Activated CD8-positive, alpha-beta memory T cell treated with anti-CD3 and anti-CD28 coated beads for 48 hours (primary cell): ENCODE results near the gene CRTAC1.

Experiments
- DNase-seq, 3 experiments: peaks; one replicate each; pipeline ENCODE4 v3.0.0-alpha.2; 2020; ENCODE audit warnings: low read depth in 2 of 3, low spot score in 2 of 3

CRTAC1 gene

DNA sequence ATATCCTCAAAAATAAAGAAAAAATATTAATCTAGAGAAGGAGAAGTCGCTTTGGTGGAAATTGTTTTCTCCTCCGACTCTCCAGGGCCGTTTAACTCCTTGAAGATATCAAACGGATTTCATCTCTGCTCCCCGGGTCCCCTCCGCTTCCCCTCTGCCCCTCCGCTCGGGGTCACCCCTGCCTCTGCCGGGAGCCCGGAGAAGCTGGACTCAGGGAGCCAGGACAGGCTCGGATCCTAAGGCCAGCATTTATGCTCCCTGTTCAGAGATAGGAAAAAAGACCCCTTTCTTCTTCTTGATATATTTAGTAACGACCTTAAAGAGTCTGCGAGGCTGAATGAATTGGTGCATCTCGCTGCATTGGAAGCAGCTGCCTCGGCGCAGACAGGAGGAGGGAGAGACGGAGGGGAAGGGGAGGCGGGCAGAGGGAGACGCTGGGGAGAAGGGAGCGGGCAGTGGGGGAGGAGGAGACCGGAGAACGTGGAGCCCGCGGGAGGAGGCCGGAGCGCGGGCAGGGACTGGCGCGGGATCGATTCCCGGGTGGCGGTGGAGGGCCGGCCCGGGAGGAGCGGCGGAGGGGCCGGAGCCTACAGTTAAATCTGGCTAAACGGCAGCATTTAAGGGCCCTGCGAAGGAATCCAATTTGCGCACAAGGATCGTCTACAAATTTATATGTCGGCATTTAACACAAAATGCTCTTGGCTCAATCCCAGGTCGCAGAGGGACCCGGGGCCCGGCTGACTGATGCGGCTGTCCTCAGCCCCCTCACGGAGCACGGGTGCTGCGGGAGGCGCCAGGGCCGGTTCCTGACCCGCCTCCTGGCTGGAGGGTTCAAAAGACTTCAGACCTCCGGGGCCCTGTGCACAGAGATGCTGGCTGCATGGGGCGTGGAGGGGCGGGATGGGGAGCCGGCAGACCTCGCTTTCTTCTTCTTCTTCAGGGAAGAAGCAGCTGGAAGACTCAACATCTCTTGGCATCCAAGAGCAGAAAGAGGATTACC, 55.6 kb downstream of the CRTAC1 start:
- no peak for DNase-seq

DNA sequence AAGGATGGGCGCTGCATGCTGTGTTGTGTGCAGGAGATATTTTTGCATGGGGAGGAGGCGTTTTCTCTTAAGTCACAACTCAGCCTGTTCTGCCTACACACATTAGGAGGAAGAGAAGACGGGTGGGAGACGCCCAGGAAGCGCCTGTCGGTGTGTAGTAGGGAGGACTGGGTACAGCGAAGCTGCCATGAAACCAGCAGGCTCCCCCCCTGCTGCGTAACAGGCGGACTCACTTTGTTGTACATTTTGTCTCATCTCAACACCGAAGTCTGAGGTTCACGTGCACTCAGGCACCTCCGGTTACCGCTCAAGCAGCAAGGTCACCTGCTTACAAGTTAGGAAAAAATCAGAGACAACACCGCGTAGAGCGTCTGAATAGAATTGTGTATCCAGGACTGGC, 56.3 kb downstream of the CRTAC1 start:
- DNase-seq = no peak

DNA sequence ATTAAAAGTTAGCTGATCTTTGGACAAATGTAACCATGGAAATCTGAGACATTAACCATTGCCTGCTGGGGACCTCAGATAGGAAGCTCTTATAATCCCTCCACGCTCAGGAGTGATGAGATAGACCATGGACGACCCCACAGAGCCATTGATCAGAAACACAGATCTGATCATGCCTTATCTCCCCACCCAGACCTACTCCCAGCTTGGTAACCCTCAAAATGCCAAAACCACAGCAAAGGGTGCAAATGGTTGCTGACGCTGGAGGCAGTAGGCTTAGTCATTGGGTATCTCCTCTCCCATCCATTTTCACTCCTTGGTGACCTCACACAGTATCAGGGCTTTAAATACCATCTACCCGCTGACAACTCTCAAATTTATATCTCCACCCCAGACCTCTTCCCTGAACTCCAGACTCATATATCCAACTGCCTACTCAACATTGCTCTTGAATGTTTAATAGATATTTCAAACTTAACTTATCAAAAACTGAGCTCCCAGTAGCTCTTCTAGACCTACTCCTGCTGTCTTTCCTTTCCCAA, 60.8 kb downstream of the CRTAC1 start:
- no peak for DNase-seq

DNA sequence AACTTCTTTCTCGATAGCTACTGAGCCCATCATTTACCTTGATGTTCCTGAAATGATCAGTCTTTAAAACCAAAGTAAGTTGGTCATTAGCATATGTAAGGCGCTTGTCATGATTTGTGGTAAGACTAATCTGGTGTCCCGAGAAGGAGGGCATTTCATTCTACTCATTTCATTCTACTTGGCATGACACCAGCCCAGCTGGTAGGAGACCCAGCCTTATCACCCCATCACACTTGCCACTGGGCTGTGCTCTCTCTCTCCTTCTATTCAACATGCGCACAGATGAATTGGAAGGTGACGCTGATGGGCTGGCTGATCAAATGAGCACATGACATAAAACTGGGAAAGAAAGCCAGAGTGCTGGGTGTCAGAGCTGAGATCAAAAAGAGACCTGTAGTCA, 65.7 kb downstream of the CRTAC1 start:
- DNase-seq = no peak

DNA sequence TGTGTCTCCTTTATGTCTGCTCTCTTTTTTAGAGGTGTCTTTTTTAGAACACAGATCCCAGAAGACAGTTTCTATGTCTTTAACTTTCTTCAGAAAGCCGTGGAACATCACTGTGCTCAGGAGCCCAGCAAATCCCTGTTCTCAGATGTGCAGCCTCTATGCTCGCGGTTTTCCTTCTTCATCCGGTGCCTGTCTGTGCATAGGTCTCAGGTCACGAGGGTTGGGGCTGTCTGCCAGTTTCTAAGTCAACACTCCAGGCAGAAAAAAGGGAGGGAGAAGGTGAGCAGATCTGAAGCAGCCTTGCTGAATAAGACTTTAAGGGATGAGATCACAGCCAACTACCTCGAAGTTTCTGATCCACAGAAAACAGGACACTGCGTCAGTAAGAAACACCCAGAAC, 68.5 kb downstream of the CRTAC1 start:
- no peak for DNase-seq

DNA sequence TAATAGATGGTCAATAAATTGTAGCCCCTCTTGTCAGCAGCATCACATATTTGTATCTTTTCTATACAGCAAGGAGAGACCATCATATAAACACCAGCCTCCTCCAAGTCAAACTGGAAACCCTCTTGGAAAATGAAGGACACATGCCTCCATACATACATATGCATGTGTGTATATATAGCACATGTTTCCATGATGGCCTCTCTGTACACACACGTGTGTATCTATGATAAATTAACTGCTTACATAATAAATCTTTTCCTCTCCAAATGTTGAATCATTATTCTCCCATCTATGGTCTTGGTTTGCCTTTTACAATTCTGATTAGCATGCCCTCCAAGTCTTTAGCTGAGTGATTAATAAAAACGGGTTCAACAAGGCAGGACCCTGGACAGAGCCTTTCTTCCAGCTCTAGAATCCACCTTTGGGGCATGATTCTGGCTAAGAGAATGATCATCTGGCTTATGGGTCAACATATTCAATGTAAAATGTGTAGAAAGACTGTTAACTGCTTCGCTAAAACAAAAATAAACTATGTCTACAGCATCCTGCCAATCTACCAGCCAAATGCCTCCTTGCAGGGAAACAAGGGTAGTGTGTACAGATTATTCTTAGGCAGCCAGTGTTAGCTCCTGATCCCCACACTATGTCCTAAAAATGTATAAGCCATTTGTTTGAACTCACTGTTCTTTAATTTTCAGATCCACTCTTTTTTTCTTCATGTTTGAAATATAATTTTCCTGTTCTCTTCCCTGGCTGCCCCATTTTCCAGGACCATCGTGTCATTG, 70.0 kb downstream of the CRTAC1 start:
- no peak for DNase-seq

DNA sequence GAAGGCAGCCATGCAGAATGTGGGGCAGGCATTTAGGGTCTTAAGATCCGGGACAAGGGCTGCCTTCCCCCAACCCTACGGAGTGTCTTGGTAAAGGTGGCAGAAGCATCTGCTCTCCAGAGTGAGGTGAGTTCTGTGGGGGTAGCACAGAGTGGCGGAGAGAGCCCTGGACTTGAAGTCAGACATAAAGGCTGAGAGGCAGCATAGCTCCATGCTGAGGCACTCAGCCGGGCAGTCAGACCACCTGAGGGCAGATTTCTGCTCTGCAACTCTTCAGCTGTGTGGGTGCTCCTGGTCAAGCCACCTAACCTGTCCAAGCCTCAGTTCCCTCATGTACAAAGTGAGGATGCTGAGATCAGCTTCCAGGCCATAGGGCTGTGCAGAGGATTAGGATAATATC, 81.0 kb downstream of the CRTAC1 start:
- no peak for DNase-seq

DNA sequence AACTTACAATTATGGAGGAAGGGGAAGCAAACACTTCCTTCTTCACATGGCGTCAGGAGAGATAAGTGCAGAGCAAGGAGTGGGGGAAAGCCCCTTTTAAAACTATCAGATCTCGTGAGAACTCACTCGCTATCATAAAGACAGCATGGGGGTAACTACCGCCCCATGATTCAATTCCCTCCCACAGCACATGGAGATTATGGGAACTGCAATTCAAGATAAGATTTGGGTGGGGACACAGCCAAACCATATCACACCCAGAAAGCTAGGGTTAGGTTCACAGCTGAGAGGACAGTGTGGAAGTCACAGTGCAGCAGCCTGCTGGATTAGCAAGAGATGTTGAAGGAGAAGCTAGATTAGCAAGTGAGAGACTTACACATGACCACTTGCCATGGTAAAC, 81.6 kb downstream of the CRTAC1 start:
- DNase-seq = no peak

DNA sequence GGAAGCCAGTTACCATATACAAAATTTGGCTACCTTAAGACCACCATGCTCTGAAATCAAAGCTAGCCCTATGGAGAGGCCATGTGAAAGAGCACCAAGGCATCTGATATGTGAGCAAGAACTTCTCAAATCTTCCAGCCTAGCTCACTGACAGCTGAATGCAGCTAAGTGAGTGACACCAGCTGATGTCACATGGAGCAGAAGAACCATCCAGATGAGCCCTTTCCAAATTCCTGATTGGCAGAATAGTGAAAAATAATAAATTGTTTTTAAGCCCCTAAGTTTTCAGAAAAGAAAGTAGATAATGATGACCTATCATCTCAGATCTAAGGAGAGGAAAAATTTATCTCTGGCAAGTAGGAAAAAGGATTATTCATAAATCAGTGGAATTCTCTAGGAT, 85.6 kb downstream of the CRTAC1 start:
- DNase-seq = no peak

DNA sequence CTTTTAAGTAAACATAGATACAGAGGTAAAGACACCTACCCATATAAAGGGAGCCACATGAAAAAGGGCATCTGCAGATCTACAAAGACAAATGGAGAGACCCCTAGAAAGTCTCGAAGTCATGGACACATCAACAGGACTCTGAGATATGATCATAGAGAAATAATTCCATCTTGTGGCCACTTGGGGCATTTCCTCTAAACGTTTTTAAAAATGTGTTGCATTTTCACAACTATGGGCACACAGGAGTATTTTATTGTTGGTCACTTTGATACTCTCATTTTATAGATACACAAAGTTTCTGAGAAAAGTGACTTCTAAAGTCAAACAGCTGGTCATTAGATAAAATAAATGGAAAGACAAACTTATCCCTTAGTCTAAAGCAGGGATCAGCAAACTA, 87.1 kb downstream of the CRTAC1 start:
- DNase-seq = no peak

DNA sequence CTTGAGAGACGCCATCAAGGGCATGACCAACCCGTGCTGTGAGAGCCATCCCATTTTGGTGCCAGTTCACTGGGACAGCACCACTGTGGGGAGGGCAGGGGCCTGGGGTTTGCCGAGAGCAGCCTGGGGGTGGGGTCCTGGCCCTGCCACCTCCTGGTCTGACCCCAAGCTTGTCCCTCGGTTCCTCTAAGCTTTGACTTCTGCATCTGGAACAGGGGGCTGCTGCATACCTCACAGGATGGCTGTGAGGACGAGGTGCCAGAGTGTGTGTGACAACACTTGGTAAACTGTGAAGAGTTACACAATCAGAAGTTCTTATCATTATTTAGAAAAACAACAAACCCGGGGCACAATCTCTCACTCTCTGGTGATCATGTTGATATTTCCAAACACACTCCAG, 89.9 kb downstream of the CRTAC1 start:
- DNase-seq = no peak

DNA sequence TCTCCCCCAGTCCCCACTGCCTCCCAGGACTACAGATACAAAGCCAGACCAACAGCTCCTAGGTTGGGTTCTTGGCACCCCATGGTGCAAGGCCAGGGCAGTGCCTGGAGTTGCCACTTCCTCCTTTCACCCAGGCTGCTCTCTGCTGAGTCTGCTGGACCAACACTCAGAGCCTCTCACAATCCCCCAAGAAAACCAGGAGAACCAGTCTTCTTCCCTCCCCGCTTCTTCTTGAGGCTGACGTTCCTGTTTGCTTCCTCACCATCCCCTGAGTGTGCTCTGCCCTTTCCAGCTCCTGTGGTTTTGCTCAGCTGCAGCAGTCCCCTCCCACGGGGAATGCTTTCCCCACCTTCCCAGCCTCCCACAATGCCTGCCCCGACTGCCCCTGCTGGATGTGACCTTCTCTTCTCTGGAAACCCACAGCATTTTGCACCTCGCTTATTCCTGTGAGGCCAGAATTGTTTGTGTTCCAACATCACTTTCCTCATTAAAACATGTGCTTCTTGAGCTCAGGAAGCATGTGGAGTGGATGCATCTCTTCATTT, 90.9 kb downstream of the CRTAC1 start:
- no peak for DNase-seq

DNA sequence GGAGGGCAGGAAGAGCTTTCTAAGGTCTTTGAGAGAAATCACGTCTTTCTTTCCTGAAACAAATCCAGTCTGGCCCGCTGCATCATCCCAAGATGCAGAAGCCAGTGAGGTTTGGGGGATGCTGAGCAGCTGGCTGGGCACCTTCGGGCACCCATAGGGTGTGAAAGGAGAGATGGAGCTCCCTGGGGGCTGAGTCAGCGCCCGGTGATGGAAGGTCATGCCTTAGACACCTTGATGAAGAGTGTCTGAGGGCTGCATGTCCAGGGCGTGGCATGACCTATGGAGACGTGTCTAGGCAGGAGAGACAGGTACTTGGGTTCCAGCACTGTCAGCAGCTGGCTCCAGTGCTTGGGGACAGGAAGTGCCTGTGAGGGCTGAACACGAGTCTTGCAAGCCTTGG, 92.5 kb downstream of the CRTAC1 start:
- DNase-seq = no peak

DNA sequence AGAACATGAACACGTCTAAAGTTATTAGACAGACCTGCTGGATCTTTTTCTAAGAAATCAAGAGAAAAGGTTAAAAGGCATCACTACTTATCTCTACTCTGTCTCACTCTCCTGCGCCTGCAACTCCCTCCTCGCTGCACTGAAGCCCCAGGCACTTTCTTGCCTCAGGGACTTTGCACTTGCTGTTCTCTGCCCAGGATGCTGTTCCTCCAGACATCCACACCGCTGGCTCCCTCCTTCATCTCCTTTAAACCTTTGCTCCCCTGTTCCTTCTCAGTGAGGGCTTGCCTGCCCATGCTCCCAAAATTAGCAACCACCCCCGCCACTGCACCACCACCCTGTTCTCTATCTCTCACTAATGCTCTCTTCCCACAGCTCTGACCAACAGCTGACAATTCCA, 93.4 kb downstream of the CRTAC1 start:
- no peak for DNase-seq

DNA sequence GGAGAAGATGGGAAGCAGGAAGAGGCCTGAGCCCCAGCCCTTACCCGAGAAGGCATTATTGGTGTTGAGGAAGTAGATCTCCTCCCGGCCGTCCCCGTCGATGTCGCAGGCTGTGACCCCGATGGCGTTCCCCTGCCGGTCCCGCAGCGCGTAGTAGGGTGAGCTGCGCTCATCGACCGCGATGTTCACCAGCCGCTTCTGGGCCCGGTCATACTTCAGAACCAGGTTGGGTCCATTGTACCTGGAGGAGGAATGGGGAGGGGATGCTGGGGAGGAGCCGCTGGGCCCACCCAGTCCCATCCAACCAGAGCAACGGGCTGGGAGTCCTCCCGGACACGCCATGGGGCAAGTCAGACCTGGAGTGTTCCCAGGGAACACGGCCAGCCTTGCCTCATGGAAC, 94.3 kb downstream of the CRTAC1 start:
- no peak for DNase-seq

DNA sequence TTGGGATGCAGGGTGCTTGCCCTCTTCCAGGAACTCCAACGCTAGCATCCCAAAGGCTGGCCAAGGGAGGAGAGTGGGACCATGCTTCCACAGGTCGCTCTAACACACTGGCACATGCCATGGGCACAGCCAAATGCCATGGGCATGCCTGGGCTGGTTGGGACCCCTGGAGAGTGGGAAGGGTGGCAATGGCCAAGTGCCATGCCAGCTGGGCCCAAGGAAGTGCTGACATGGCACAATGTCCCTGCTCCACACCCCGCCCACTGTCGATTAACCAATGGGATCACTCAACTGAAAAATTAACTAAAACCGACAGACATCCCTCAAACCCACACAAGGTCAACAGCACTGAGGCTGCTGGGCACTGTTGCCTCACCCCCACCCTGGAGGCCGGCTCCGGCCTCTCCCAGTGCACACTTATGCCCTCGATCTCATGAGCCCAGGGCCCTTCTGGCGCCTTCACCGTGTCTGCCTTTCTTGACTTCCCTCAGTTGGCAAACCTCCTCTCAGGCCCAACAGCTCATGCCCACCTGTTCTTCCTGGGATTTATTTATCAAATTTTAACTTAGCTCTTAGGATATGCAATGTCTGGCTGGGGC, 97.4 kb downstream of the CRTAC1 start:
- no peak for DNase-seq

DNA sequence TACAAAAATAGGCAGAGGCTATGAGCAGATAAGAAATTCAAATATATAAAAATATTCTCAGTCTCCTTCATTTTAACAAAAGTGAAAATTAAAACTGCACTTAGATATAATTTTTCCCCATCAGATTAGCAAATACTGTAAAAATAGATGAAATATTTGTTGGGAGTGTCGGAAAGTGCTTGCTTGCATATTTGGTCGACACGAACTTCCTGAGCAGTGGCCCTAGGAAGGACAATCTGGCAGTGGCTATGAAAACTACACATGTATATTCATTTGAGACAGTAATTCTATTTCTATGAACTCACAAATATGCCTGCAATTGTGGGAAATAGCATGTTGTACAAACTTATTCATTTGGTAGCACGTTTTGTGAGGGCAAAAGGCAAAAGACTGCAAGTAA, 99.4 kb downstream of the CRTAC1 start:
- DNase-seq = no peak

DNA sequence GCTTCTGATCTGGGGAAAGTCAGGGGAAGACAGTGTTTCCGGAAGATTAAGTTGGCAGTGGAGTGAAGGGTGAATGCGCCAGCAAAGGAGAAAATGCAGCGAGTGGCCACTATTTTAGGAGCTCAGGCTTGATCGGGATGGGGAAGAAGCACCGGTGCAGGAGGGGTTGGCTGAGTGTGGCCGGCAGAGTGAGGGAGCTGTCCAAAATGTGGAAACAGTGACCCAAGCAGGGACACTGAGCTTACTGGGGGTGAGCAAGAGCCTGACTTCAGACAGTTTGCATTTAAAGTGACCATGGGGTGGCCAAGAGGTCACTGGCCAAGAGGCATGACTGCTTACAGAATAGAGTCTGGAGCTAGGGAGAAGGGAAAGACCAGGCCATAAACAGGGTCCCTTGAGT, 101.5 kb downstream of the CRTAC1 start:
- DNase-seq = no peak

DNA sequence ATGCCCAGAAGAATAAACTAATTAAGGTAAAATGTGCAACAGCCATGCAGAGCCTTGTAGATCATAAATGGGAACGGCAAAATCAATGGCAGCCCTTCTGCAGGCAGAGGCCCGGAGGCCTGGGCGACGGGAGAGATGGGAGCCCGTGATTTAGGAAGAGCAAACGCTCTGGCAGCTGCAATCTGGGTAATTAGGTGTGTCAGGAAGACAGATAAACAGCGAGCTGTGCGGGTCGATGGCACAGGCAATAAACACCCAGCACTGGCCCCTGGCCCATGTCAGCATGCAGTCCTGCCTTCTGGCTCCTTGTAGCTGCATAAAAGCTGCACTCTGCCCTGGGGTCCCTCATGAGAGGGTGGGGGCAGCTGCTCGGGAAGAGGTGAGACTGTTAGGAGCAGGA, 102.8 kb downstream of the CRTAC1 start:
- no peak for DNase-seq

DNA sequence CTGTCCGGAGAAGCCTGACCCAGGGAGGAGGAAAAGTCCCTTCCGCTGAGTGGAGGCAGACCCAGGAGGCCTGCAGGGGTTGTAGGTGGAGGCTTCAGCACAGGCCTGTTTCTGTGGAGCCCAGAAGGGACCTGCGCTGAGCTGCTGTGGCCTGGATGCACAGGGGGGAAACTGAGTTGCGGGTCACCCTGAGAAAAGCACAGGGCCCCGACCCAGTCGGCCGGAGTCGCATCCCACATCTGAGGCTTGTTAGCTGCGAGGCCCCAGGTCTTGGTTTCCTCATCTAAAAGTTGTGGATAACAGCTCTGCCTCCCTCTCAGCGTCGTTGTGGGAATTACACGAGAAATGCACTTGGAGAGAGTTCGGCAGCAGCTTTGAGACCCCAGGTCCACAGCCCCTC, 104.4 kb downstream of the CRTAC1 start:
- no peak for DNase-seq

DNA sequence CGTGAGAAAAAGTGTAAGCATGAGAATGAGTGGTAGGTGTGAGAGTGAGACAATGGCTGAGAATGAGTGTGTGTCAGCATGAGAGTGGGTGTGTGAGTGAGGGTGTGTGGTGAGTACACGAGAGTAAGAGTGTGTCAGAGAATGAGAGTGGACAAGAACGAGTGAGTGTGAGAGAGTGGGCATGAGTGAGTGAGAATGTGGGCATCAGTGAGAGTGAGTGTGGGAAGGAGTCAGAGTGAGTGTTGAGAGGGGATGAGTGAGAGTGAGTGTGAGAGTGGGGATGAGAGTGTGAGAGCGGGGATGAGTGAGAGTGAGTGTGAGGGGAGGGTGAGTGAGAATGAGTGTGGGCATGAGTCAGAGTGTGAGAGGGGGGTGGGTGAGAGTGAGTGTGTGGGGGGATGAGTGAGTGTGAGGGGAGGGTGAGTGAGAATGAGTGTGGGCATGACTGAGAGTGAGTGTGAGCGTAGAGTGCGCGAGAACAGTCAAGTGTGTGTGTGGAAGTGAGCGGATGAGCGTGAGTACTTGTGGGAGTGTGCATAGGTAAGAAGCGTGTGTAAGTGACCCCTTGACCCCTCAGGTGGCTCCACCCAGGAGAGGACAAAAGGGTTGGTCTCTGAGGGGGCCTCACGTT, 105.0 kb downstream of the CRTAC1 start:
- no peak for DNase-seq
